NOMO-1 (cell line): Measurements from ENCODE around the gene FCMR.
A peak's percentile ranks its signal among the peaks of the same experiment; 100 is the strongest.
"Not testable (repeated sequence)": the region's sequence is repeated elsewhere in the genome, so short reads cannot be mapped to it uniquely, and the experiment has no call there.

ENCODE experiments used
- DNase-seq, 2 experiments: peaks; one replicate each; lab custom pipeline; 2025; ENCODE audit not compliant: unreplicated experiment in 2 of 2; lab: John Stamatoyannopoulos, UW

FCMR gene

GRCh38 chr1:206882555-206882954 is 39.2 kb downstream of the FCMR start:
- no peak for DNase-seq

- DNase-seq: no peak
Observed at GRCh38 chr1:206880314-206880713, 41.4 kb downstream of the FCMR start.

GRCh38 chr1:206878456-206878855 is 43.3 kb downstream of the FCMR start:
- DNase-seq: no peak

GRCh38 chr1:206875752-206876377 is 45.9 kb downstream of the FCMR start:
- no peak for DNase-seq

- no peak for DNase-seq
Observed at GRCh38 chr1:206873603-206874188, 48.0 kb downstream of the FCMR start.

GRCh38 chr1:206872139-206872538 is 49.6 kb downstream of the FCMR start:
- no peak for DNase-seq

- no peak for DNase-seq
Observed at GRCh38 chr1:206868264-206868663, 53.5 kb downstream of the FCMR start.

GRCh38 chr1:206867716-206868115 is 54.0 kb downstream of the FCMR start:
- no peak for DNase-seq

- DNase-seq: no peak
Observed at GRCh38 chr1:206867239-206867638, 54.5 kb downstream of the FCMR start.

- DNase-seq: no peak
Observed at GRCh38 chr1:206866062-206866461, 55.7 kb downstream of the FCMR start.

GRCh38 chr1:206864939-206865671 is 56.6 kb downstream of the FCMR start, which contains the start of gene IL20:
Gene IL20, plus strand, starts transcription at chr1:206865623. Its CDS starts 230 bp downstream, at chr1:206865853.
- DNase-seq: peak; percentile 63 to 67

GRCh38 chr1:206863266-206863665 is 58.5 kb downstream of the FCMR start:
- DNase-seq: no peak

- no peak for DNase-seq
Observed at GRCh38 chr1:206860165-206860564, 61.6 kb downstream of the FCMR start.

- DNase-seq: peak in 1 of 2 experiments; percentile 4
Observed at GRCh38 chr1:206859082-206859521, 62.6 kb downstream of the FCMR start.

GRCh38 chr1:206856674-206857464 is 64.9 kb downstream of the FCMR start:
- DNase-seq: no peak

- no peak for DNase-seq
Observed at GRCh38 chr1:206855859-206856258, 65.9 kb downstream of the FCMR start.

- DNase-seq: no peak
Observed at GRCh38 chr1:206854401-206855129, 67.2 kb downstream of the FCMR start.

GRCh38 chr1:206853696-206854095 is 68.0 kb downstream of the FCMR start:
- not testable (repeated sequence) for DNase-seq
